Measurements from ENCODE around the gene ANKRD55.

GRCh38 chr5:56090793-56091460, 142.2 kb downstream of the ANKRD55 start:
- TF ChIP-seq CTCF (IDR thresholded peaks at IDR 0.05) (no peak), POLR2A (IDR thresholded peaks at IDR 0.05) (no peak)

Measured in lower leg skin (tissue), 3 donors.